IPS-18a (cell line): Measurements from ENCODE around the gene KIF2C.
A peak's percentile ranks its signal among the peaks of the same experiment; 100 is the strongest.
"Not testable (repeated sequence)": the region's sequence is repeated elsewhere in the genome, so short reads cannot be mapped to it uniquely, and the experiment has no call there.

Experiments used
- H3K27ac ChIP-seq: one replicate; pipeline ENCODE4 v1.5.1; 2013; ENCODE audit warnings: low read length
- H3K27me3 ChIP-seq: one replicate; pipeline ENCODE4 v1.6.1; 2013; ENCODE audit warnings: mild to moderate bottlenecking, low read length; ENCODE audit not compliant: control insufficient read depth, insufficient read depth
- H3K36me3 ChIP-seq: one replicate; pipeline ENCODE4 v1.6.1; 2013; ENCODE audit warnings: low read depth, low read length; ENCODE audit not compliant: control insufficient read depth
- H3K4me1 ChIP-seq: one replicate; pipeline ENCODE4 v1.6.1; 2013; ENCODE audit warnings: low read depth, low read length; ENCODE audit not compliant: control insufficient read depth
- H3K4me3 ChIP-seq: one replicate; pipeline ENCODE4 v1.5.1; 2013; ENCODE audit warnings: low read length
- H3K9ac ChIP-seq: one replicate; pipeline ENCODE4 v1.6.1; 2013; ENCODE audit warnings: mild to moderate bottlenecking, low read length, moderate library complexity
- H3K9me3 ChIP-seq: one replicate; pipeline ENCODE4 v1.6.1; 2013; ENCODE audit warnings: low read depth, low read length; ENCODE audit not compliant: control insufficient read depth

Gene KIF2C

DNA sequence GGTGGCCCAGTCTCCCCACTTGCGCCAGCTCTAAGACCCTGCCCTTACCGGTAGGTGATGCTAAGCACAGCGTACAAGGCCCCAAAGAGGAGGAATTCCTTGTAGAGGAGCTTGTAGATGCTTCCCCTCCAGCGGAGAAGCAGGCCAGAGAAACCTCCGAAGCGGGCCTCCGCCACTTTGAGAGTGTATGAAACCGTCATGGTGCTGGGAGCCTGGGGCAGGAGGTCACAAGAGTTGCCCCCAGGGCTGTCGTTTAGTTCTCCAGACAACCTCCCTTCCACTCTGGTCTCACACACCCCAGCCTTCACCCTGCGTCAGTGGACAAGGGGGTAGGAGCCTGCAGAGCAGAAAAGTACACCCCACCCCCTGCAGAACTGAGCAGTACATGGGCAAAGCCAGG lies 47.9 kb downstream of the KIF2C start:
- H3K9me3 ChIP-seq: no peaks in the 10 kb centered on the region
- no peak overlapping the region for H3K9ac ChIP-seq
- no peak overlapping the region for H3K4me3 ChIP-seq
- H3K36me3 ChIP-seq: no peaks in the 10 kb centered on the region
- no peak overlapping the region for H3K27ac ChIP-seq
- peaks cover 19% of the 10 kb centered on the region for H3K4me1 ChIP-seq
- H3K27me3 ChIP-seq: peaks cover 22% of the 10 kb centered on the region

DNA sequence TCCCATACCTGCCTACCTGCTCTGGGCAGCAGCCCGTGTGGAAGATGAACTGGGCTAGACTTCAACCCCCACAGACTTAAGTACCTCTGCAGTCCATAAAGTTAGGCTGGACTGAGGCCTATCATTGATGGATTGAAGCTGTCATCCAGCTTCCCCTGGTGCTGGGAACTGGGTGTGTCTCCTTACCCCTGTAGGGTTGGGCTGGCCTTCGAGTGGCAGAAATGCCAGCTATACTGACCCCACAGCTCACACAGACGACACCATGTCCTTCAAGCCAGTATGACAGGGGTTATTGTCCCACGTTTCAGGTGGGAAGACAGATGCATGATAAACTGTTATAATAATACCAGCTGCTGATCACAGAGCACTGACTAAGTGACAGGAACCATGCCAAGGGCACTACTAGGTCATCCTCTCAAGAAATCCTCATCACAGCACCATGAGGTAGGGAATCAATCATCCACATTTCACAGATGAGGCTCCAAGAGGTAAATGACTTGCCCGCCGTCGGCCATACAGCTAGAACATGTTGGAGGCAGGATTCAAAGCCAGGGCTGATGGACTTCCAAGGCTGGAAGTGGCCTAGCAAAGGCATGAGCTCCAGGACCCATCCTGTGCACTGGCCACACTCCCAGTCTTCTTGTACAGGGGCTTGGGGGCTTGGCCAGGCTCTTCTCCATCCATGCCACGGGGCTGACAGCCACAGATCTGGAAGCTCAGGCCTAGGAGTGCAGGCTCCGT lies 48.7 kb downstream of the KIF2C start, which contains the start of gene BEST4:
TSS of gene BEST4 (minus strand) at position 51 of the 741 bp plus-strand sequence. CDS start 465 bp downstream, outside the sequence.
- Histone ChIP-seq H3K36me3 (no peaks in the 10 kb centered on the region), H3K9me3 (no peaks in the 10 kb centered on the region), H3K9ac (no peak within 1 kb of the TSS), H3K27ac (no peak within 1 kb of the TSS), H3K27me3 (peaks cover 22% of the 10 kb centered on the region), H3K4me3 (no peak within 1 kb of the TSS), H3K4me1 (peaks cover 23% of the 10 kb centered on the region)

- Histone ChIP-seq H3K27ac (no peak overlapping the region), H3K36me3 (no peaks in the 10 kb centered on the region), H3K27me3 (peaks cover 7% of the 10 kb centered on the region), H3K9me3 (no peaks in the 10 kb centered on the region), H3K9ac (no peak overlapping the region), H3K4me1 (peaks cover 16% of the 10 kb centered on the region), H3K4me3 (no peak overlapping the region)
These were observed 51.5 kb downstream of the KIF2C start for GRCh38 chr1:44790968-44791801.

GRCh38 chr1:44792736-44793502 lies 53.3 kb downstream of the KIF2C start:
- Histone ChIP-seq H3K27me3 (no peaks in the 10 kb centered on the region), H3K9ac (no peak overlapping the region), H3K36me3 (no peaks in the 10 kb centered on the region), H3K27ac (no peak overlapping the region), H3K4me1 (peaks cover 9% of the 10 kb centered on the region), H3K4me3 (no peak overlapping the region), H3K9me3 (no peaks in the 10 kb centered on the region)

- H3K27ac ChIP-seq, H3K9me3 ChIP-seq, H3K4me3 ChIP-seq, H3K4me1 ChIP-seq, H3K9ac ChIP-seq, H3K27me3 ChIP-seq, H3K36me3 ChIP-seq: not testable (repeated sequence)
These were observed 58.2 kb downstream of the KIF2C start for GRCh38 chr1:44797886-44798285.

DNA sequence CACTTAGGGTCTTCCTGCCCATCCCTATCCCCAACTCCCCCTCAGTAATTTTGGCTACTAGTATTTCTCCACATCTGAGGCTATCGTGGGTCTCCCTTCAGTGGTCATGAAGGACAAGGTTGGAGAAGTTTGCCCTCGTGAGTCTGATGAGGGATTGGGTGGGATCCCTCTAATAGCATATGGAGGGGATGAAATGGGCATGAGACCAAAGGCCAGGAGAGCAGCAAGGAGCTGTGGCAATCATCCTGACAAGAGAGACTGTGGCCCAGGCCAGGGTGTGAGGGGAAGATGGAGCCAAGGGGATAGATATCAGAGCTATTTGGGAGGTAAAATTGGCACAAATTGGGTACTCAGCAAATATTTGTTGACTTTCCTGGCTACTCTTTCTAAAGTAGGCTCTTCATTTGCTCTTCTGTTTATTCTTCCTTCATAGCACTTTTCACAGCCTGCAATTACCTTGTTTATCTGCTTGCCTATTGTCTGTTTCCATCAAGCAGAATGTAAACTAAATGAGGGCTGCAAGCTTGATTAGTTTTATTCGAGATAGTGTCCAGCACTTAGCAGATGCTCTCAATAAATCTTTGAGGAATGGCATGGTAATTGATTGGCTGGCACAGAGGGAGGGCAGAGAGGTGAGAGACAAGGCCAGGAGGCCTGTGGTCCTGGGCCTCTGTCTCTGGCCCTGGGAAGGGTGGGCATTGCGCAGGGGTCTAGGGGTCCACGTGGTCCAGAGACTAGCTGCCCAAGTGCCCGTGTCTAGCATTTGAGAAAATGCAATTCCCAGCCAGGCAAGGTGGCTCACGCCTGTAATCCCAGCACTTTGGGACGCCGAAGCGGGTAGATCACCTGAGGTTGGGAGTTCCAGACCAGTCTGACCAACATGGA lies 59.1 kb downstream of the KIF2C start:
- Histone ChIP-seq H3K4me1 (no peaks in the 10 kb centered on the region), H3K9ac (no peak overlapping the region), H3K27ac (no peak overlapping the region), H3K4me3 (no peak overlapping the region), H3K36me3 (peaks cover 9% of the 10 kb centered on the region), H3K27me3 (peaks cover 5% of the 10 kb centered on the region), H3K9me3 (no peaks in the 10 kb centered on the region)

DNA sequence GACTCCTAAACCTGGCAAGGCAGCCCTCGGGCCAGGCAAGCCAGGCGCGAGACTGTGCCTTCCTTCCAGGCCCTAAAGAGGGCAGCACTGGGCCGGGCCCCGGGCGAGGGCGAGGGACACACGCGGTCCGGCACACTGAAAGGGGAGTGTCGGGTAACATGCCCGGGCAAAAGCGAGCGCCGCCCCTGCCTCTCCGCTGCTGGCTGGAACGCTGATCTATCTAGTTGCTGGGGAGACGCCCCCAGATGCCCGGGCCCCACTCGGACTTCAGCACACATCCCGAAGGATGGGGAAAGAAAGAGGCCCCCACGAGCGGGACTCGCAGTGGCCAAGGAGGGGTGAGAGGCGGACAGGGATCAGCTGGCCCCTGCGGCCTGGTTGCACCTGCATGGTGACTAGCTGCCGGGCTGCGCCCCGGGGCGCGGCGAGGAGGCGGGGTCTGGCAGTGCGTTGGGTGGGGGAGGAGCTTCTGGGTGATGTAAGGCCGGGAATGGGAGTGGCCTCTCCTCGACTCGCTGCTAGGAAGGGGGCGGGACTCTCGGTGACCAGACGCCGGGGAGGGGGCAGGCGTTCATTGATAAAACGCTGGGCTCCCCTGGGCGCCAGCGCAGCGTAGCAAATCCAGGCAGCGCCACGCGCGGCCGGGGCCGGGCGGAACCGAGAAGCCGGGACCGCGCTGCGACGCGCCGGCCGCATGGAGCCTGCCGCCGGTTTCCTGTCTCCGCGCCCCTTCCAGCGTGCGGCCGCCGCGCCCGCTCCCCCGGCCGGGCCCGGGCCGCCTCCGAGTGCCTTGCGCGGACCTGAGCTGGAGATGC lies 60.3 kb downstream of the KIF2C start, which contains the start of gene PLK3:
TSS of gene PLK3 (plus strand) at position 608 of the 815 bp plus-strand sequence. CDS start at position 695, 87 bp downstream.
- peak within 1 kb of the TSS; percentile 82 for H3K9ac ChIP-seq
- no peaks in the 10 kb centered on the region for H3K9me3 ChIP-seq
- H3K27ac ChIP-seq: peak within 1 kb of the TSS; percentile 69
- H3K4me1 ChIP-seq: no peaks in the 10 kb centered on the region
- H3K4me3 ChIP-seq: peak within 1 kb of the TSS; percentile 60
- peaks cover 5% of the 10 kb centered on the region for H3K27me3 ChIP-seq
- peaks cover 9% of the 10 kb centered on the region for H3K36me3 ChIP-seq

DNA sequence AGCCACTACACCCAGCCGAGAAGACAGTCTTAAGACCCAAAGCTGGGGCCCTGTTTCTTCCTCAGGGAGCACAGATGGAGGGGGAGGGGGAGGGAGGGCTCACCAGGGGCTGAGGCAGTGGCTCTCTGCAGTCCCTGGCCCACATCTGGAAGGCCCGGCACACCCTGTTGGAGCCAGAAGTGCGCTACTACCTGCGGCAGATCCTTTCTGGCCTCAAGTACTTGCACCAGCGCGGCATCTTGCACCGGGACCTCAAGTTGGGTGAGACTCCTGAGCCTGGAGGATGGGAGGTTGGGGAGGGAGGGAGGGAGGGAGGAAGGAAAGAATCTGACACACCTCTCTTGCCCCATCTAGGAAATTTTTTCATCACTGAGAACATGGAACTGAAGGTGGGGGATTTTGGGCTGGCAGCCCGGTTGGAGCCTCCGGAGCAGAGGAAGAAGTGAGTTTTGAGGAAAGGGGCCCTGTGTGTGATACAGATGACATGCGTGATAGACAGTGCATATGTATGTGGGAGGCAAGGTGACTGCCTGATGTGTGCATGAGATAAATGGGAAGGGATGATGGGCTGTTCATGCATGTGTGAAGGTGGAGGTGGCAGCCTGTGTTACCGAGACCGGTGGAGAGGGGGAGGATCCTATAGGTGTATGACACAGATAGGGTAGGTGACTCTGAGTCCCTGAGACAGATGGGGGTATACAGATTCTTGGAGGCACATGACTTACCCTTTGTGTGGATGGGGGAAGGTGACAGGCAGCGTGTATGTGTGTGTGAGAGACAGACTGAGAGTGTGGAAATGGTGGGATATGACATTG lies 62.1 kb downstream of the KIF2C start:
- H3K9me3 ChIP-seq: no peaks in the 10 kb centered on the region
- H3K27ac ChIP-seq: no peak overlapping the region
- no peak overlapping the region for H3K9ac ChIP-seq
- H3K27me3 ChIP-seq: peaks cover 5% of the 10 kb centered on the region
- H3K4me1 ChIP-seq: no peaks in the 10 kb centered on the region
- no peak overlapping the region for H3K4me3 ChIP-seq
- peaks cover 9% of the 10 kb centered on the region for H3K36me3 ChIP-seq

DNA sequence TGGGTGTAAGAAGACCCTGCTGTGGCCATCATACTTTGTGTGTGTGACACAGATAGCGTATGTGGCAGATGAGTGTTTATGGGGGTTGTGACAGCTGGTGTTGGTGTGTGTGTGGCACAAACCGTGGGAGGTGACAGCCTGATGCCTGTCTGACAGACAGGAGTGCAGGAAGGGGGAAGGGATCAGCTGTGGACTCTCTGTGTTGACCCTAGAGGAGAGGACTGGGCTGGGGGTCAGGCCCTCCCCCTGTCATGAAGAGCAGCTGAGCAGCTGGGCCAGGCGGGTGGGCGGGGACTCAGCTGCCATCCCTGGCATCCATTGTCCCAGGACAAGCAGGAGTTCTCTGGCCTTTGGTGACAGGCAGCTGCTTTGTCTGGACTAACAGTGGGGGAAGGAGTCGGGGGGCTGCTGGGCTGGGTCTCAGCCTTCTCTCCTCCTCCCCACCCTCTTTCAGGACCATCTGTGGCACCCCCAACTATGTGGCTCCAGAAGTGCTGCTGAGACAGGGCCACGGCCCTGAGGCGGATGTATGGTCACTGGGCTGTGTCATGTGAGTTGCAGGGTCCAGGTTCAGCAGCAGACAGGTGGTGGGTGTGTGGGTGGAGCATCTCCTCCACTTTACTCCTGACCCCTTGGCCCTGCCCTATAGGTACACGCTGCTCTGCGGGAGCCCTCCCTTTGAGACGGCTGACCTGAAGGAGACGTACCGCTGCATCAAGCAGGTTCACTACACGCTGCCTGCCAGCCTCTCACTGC lies 62.8 kb downstream of the KIF2C start:
- Histone ChIP-seq H3K4me1 (peaks cover 7% of the 10 kb centered on the region), H3K27ac (no peak overlapping the region), H3K9me3 (no peaks in the 10 kb centered on the region), H3K9ac (no peak overlapping the region), H3K27me3 (peaks cover 5% of the 10 kb centered on the region), H3K4me3 (no peak overlapping the region), H3K36me3 (peaks cover 9% of the 10 kb centered on the region)
